ENCODE measurements around the gene ADGRB3.

Gene ADGRB3

GRCh38 chr6:68634726-68635411, at the start of gene ADGRB3:
TSS of gene ADGRB3 (plus strand) at chr6:68635282. CDS start at chr6:68638676, 3,394 bp downstream.
- DNase-seq (ENCODE audit: low spot score), result peak; percentile 15

DNA sequence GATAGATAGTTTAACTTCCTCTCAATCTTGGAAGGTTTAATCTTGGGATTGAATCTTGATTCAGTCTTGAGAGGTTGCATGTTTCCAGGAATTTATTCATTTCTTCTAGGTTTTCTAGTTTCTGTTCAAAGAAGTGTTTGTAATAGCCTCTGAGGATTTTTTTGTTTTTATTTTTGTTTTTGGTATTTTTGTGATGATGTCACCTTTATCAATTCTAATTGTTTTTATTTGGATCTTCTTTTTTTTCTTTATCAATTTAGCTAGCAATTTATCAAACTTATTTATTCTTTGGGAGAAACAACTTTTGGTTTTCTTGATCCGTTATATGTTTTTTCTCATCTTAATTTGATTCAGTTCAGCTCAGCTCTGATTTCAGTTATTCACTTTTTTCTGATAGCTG, 41.5 kb upstream of the ADGRB3 start:
- no peak for DNase-seq (ENCODE audit: low spot score)

DNA sequence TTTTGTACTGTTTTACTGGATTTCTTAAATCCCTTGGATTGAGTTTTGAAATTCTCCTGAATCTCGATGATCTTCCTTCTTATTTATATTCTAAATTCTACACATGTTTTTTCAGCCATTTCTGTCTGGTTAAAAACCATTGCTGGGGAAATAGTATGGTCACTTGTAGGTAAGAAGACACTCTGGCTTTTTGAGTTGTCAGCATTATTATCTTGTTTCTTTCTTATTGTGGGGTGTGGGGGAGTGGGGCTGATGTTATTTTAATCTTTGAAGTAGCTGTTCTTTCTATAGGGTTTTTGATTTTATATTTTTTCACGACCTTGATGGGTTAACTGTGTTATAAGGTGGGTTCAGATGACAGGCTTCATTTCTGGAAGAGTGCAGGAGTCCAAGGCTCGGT, 37.4 kb upstream of the ADGRB3 start:
- DNase-seq (ENCODE audit: low spot score), result no peak

- no peak for DNase-seq (ENCODE audit: low spot score)
These were observed 19.1 kb upstream of the ADGRB3 start for GRCh38 chr6:68615938-68616337.

DNA sequence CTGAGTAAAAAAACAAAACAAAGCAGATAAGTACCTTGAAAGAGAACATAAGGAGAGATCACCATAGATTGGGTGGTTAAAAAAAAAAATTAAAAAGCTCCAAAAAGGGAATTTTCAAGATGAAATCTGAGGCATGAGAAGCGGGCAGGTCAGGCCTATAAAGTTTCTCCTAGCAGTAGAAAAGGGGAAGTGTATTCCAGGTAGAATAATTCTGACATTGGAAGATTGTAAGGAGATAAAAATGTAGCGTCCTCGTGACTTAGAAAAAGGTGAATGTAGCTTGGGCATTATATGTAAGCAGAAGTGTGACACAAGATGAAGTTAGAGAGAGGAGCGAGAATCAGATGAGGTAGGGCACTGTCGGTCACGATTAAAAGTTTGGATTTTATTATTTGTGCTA, 9.1 kb upstream of the ADGRB3 start:
- no peak for DNase-seq (ENCODE audit: low spot score)

DNA sequence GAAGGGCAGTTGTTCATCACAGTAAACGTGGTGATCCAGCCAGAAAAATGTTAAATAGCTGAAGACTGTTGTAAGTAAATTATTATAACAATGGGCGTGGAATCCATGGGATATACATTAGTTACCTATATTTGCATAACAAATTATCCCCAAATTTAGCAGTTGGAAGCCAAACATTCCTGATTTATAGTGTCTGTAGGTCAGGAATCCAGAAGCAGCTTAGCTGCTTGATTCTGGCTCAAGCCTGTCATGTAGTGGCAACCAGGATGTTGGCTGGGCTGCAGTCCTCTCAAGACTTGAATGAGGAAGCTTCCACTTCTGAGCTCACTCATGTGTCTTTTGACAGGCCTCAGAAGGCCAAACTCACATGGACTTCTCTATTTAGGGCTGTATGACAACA, 6.9 kb upstream of the ADGRB3 start:
- DNase-seq (ENCODE audit: low spot score), result no peak

GRCh38 chr6:68632734-68633133, 2.3 kb upstream of the ADGRB3 start:
- DNase-seq (ENCODE audit: low spot score), result no peak

DNA sequence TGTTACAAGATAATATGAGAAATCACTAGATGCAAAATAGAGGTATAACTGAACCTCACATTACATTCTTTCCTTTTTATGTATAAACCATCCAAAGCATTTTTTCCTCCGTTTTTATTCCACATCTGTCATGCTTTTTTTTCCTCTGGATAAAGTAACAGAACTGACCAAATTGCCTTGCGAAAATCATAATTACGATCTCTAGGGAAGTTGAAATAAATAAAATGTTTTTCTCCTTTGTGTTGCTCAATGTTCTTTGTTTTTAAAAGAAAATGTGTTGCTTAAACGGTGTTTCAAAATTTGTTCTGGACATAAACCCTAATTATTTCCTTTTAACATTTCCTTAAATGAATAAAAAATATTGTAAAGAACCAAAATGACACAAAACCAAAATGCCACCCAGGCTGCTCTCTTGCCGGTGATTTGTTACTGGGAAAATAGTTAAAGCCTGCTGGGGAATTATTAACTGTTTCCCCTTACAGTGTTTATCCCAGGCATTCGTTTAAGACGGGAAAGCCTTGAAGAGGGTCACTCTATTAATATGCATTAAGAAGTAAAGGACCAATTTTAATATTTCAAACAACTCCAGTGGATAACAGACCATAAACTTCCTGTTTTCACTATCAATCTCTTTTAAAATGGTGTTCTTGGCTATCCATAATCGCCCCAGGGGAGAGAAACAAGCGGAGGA, 1.7 kb upstream of the ADGRB3 start:
- DNase-seq (ENCODE audit: low spot score), result no peak

DNA sequence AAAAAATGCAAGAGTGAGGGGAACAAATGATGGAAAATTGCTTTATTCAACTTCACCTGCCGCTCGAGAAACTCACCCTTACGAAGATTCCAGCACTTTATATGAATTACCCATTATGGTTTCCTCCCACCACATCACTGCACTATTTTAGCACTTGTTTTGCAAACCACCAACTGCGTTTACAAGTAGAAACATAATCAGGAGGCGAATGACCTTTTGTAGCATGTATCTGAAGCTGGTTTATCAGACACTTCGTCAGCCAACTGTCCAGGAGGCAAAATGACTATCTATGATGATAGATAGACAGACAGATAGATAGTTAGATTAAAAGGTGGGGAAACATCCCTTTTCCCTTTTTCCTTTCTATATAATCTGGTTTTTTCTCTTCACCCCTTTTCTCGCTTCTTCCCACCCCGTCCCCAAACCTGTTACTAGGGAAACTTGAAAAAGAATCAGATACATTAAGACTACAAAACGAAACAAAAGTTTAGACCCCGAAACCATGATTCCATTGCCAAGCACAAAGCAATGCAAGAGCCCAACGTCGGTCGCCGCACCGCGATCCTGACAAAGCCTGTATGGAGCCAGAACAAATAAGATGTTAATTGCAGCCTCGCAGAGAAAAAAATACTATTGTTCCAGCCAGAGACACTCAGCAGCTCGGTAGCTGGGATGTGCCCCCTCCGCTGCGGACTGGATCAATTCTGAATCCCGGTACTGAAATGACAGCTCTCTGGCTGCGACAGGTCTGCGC, 933 bp upstream of the ADGRB3 start:
- DNase-seq (ENCODE audit: low spot score), result peak; percentile 6

GRCh38 chr6:68635412-68635705, 277 bp downstream of the ADGRB3 start:
- no peak for DNase-seq (ENCODE audit: low spot score)

GRCh38 chr6:68635706-68636513, 828 bp downstream of the ADGRB3 start:
- no peak for DNase-seq (ENCODE audit: low spot score)

- DNase-seq (ENCODE audit: low spot score), result no peak
These were observed 1.6 kb downstream of the ADGRB3 start for GRCh38 chr6:68636666-68637065.

- no peak for DNase-seq (ENCODE audit: low spot score)
These were observed 2.0 kb downstream of the ADGRB3 start for GRCh38 chr6:68637071-68637470.

DNA sequence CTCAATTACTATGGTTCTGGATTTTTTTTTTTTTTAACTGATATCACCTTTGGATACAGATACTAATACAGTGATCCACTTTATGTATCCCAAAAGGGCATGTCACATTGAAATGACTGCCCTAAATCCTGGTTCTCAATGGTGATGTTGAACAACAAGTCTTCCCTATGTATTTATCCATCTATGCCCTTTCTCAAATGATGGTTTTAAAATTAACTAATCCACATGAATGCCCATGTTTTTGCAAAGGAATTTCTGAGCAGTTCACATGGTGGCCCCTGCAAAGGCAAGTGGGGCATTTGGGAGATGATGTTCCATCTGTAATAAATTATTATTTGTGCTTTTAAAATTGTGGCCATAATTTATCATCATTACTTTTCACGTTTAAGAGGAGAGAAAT, 2.7 kb downstream of the ADGRB3 start:
- no peak for DNase-seq (ENCODE audit: low spot score)

DNA sequence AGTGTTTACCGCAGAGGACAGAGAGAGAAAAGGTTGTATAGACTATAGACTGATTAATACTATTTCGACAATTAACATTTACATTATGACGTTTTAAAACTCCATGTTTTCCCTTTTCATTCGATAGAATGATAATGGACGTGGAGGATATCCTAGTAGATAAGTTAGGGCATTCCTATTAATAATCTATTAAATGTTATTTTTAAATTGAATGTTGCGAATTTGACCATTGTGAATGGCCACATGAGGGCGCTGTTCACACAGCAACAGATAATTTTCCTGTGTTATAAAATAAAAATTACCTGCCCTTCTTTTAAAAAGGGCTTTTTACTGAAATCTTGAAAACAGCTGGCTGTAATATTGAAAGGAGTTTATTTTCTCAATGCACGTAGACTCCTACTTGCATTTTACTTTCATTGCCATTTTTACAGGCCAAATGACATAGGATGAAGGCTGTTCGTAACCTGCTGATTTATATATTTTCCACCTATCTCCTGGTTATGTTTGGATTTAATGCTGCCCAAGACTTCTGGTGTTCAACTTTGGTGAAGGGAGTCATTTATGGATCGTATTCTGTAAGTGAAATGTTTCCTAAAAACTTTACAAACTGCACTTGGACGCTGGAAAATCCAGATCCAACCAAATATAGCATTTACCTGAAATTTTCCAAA, 3.3 kb downstream of the ADGRB3 start:
- no peak for DNase-seq (ENCODE audit: low spot score)

DNA sequence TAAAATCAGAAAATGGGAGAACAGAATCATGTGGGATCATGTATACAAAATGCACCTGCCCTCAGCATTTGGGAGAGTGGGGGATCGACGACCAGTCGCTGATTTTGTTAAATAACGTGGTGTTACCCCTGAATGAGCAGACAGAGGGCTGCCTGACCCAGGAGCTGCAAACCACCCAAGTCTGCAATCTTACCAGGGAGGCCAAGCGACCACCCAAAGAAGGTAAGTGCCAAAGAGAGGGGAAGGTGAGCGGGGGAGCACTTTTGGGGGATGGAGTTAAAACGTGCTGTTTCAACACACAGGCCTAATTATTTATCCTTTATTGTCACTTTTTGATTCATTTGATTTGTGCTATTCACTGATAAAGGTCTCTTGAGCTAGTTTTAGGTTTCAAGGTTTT, 4.1 kb downstream of the ADGRB3 start:
- DNase-seq (ENCODE audit: low spot score), result no peak

- no peak for DNase-seq (ENCODE audit: low spot score)
These were observed 4.9 kb downstream of the ADGRB3 start for GRCh38 chr6:68639826-68640490.

- DNase-seq (ENCODE audit: low spot score), result no peak
These were observed 5.4 kb downstream of the ADGRB3 start for GRCh38 chr6:68640491-68640835.

- no peak for DNase-seq (ENCODE audit: low spot score)
These were observed 6.1 kb downstream of the ADGRB3 start for GRCh38 chr6:68641172-68641571.

DNA sequence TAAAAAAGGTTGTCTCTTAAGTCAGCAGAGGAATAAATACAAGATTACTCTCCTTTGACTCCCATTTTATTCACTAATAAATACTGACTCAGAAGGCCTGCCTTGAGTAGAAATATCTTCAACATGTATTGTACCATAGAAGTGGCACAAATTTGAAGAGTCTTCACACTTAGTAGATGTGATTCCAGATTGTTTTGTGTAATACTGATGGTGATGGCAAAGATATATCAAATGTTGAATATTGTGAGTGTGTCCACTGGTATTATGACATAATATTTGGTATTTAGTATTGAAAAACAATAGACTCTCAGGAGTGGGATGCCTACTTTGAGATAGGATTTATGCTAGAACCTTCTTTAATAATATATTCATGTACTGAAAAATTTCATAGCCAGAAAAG, 7.0 kb downstream of the ADGRB3 start:
- no peak for DNase-seq (ENCODE audit: low spot score)

DNA sequence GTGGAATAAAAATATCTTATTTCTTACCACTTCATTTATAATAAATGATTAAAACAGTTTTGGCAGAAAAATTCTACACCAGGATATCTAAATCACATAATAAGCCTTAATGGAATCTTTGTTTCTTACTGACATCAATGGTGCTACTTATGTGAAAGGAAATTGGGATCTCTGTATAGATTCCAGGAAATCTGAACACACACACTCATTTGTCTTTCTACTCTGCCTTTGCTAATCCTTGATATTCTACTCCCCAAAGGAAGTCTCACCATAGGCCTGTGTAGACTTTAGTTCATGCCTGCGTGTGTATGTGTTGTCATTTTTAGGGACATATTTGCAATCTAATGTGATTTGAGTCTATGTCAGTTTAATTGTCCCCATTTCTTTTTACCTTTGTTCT, 7.9 kb downstream of the ADGRB3 start:
- no peak for DNase-seq (ENCODE audit: low spot score)

DNA sequence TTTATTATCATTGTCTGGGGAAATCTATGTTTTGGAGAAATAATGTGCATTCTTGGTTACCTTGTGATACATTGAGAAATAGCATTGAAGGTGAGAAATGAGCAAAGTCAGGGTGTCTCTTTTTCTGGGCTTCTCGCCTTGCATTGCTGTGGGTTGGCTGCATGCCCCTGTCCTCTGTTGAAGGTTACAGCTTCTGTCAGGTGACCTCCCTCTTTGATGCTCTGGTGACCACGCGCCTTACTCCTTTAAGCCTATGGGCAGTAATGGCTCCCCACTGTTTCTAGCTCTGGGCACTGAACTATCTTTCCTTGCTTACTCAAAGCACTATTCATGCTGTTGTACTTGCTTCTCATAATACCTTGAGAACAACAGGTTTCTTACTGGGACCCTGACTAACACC, 14.6 kb downstream of the ADGRB3 start:
- no peak for DNase-seq (ENCODE audit: low spot score)

All from SW480 (cell line).